ENCODE results near the gene ITPR1.
A peak's percentile ranks its signal among the peaks of the same experiment; 100 is the strongest.
"Not testable (repeated sequence)": the region's sequence is repeated elsewhere in the genome, so short reads cannot be mapped to it uniquely, and the experiment has no call there.

The ITPR1 gene

GRCh38 chr3:4761759-4762158 lies 268.6 kb downstream of the ITPR1 start:
- no peak for DNase-seq
- intact Hi-C loops (cut with DNase I), result no loop called here

- peak in 1 of 10 donors; percentile 37 for DNase-seq
- intact Hi-C loops (cut with DNase I), result not testable (repeated sequence)
These were observed 269.5 kb downstream of the ITPR1 start for GRCh38 chr3:4762481-4763230.

DNA sequence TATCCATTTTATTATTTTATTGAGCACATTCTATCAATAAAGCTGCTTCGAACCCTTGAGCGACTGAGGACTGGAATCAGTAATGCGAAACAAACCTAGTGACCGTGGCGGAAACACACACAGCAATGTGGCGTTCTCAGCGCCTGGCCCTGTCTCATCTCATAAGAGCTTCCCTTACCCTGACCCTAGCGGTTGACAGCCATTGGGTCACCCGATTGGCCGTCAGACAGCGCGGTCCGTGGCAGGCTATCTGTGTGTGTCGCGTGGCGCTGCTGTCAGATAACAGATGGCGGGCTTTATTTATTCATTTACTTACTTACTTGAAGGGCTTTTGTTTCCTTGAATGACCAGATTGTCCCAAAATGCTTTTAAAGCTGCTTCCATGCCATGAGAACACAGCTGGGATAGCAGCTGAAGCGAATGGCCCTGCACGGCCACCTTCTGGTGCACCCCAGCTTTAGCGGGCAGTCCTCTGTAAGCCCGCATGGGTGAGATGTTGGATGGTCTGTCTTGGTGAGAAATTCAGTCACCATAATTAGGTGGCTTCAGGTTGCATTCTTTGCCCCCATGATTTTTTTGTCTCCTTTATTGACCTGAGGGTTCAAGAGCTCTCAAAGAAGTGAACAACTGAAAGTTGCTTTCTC lies 270.6 kb downstream of the ITPR1 start:
- DNase-seq, result peak in 2 of 10 donors; percentile 12 to 75
- intact Hi-C loops (cut with DNase I), result no loop called here

GRCh38 chr3:4765212-4765611 lies 272.1 kb downstream of the ITPR1 start:
- intact Hi-C loops (cut with DNase I), result no loop called here
- DNase-seq, result no peak

- intact Hi-C loops (cut with DNase I), result no loop called here
- no peak for DNase-seq
These were observed 273.1 kb downstream of the ITPR1 start for GRCh38 chr3:4766263-4766662.

DNA sequence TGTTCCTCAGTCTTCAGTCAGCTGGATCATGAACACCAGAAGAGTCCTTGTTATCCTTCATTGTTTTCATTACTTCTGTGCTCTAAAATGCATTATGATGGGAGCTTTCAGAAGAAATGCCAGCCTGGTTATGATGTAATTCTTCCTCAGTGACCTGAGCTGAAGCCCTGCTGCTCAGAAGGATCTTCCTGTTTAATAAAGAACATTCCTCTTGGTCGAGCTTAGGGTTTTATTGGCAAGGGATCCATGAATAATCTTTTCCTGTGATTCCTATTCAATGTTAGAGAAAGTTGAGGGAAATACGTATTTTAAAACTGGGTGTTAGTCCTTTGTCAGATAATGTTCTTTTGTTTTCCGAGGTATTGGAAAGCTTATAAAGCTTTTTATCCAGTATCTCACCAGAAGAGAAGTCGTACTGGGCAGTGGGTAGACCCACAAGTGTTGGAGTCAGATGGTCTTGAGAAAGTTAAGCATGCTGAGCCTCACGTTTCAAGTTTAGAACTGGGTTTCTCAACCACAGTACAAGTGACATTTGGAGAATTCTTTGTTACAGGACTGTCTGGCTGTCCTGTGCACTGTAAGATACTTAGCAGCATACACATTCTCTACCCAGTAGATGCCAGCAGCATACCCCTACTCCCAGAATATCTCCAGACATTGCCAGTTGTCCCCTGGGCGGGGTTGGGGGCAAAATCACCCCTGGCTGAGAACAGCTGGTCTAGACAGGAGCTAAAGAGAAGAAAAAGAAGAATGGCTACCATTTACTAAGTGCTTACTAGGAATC lies 273.8 kb downstream of the ITPR1 start:
- DNase-seq, result no peak
- intact Hi-C loops (cut with DNase I), result no loop called here

DNA sequence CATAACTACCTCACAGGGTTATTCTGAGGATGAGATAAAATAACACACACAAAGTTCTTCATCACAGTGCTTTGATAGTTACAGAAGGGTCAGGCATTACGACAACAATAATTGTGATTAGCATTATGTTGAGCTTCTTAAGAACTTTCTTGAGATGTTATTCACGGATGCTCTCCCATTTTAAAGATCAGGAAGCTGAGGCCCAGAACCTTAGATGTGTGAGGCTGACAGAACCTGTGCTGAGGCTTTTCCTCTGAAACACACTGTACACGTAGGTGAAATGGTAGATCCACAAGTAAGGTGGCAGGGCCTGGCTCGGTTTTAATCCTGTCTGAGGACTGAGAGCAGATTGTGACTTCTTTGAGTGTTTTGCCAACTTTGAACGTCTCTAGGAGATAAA lies 274.9 kb downstream of the ITPR1 start:
- intact Hi-C loops (cut with DNase I), result no loop called here
- no peak for DNase-seq

GRCh38 chr3:4768521-4768920 lies 275.4 kb downstream of the ITPR1 start:
- intact Hi-C loops (cut with DNase I), result no loop called here
- no peak for DNase-seq

DNA sequence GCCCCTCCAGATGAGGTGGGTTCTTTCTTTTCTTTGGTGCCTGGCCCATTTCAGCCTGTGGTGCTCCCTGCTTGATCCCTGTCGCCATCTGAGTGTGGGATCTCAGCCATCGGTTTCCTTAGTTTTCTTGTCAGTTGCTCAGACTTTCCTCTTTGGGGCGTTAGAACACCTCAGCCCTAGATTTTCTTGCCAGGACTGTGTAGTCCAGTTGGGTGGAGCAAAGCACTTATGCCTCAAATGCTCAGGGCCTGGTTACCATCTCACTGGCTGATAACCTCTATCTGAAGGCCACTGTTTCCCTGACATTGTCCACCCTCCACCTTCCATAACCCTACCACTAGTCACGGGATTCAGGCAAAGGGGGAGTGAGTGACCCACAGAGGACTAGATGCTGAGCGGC lies 277.4 kb downstream of the ITPR1 start:
- no peak for DNase-seq
- intact Hi-C loops (cut with DNase I), result no loop called here

- DNase-seq, result no peak
- intact Hi-C loops (cut with DNase I), result no loop called here
These were observed 278.1 kb downstream of the ITPR1 start for GRCh38 chr3:4771243-4771642.

DNA sequence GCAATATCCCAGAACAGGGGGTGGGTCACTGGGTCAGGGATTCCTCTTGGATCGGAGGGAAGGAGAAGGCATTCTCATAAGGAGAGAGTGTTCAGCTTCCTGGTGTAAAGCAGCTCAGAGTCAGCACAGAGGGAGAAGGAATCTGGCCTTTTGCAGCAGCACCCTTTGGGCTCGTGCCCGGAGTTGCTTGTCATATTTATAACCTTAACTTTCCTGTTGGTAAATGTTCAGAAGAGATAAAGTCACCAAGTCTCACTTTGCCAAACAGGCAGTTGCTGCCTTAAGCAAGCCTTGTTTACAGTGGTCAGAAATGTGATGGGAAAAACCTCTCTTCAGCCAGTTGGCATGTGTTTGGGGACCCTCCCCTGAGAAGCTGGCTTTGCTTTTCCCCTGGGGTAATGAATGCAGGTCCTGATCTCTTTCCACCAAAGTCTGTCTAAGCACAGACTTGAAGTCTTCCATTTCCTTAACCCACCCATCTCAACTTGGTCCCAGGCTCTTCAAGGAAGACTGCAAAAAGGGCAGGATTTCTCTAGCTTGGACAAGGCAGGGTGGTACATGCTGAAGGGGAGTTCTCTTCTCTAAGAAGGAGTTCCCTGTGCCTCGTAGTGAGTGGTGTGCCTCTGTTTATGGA lies 279.1 kb downstream of the ITPR1 start:
- intact Hi-C loops (cut with DNase I), result no loop called here
- peak in 8 of 10 donors; percentile 31 to 91 (median 41) for DNase-seq

- no peak for DNase-seq
- intact Hi-C loops (cut with DNase I), result no loop called here
These were observed 279.7 kb downstream of the ITPR1 start for GRCh38 chr3:4772858-4773257.

GRCh38 chr3:4773583-4773982 lies 280.4 kb downstream of the ITPR1 start:
- intact Hi-C loops (cut with DNase I), result no loop called here
- DNase-seq, result peak in 1 of 10 donors; percentile 71

- intact Hi-C loops (cut with DNase I), result no loop called here
- no peak for DNase-seq
These were observed 281.4 kb downstream of the ITPR1 start for GRCh38 chr3:4774531-4774930.

DNA sequence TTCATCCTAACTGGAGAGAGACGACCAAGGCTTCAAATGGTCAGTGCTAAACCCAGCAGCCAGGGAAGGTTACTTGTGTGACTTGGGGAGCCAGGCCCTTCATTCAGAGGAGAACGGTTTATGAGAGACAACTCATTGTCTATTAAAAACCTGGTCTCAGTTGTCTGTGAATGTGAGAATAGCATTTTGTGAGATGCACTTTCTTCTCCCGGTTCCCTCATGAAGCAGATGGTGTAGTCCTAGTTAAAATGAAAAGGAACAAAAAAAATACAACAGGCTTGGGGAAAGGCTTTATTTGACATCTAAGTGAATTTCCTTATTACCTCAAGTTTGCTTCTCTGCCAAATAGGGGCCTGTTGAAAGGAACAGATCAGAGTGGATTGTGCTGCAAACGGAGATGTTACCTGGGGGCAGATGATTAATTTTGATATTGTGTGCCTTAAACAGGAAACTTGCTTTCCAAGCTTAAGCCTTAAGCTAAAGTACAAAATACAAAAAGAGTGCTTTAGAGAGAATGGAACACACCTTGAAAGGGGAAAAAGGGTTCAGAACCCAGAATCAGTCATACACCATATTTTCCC lies 283.3 kb downstream of the ITPR1 start:
- DNase-seq, result no peak
- intact Hi-C loops (cut with DNase I), result no loop called here

DNA sequence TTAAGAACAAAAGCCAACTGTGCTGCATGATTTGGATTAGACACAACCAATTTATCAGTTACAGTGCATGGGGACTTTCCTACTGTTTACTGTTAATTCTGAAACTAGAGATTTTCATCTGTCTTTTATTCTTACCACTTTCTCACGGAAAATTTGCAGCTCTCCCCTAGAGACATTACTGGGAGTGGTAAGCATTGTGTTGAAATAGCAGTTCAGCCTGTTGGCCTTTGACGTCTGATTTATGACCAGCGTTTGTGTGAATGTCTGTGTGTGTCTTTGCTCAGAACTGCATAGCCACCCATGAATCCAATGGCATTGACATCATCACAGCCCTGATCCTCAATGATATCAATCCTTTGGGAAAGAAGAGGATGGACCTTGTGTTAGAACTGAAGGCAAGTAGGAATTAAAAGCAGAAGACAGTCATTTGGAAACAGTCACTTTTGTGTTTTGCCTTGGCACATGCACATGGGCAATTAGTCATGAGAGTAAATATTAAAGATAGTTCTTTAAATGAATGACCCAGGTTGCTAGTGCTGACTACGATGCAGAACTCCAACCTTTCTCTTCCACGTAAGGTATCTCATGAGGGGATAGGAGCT lies 283.9 kb downstream of the ITPR1 start:
- no peak for DNase-seq
- intact Hi-C loops (cut with DNase I), result no loop called here

DNA sequence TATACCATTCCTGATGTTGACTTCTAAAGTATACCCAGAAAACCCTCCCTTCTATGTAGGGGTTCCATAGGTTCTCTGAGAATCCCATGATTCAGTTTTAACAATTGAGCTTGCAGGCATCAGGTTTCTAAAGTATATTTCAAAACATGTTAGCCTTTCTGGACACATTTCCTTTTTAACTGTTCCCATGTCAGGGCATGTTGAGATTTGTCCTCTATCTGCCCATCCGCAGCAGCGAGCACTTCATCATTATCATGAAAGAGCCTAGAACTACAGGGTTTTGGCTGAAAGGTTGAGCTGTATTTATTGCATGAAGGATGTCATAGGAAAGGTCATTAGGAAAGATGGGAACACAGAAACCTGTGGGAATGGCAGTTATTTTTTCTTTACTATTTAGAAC lies 285.0 kb downstream of the ITPR1 start:
- DNase-seq, result no peak
- intact Hi-C loops (cut with DNase I), result no loop called here

- intact Hi-C loops (cut with DNase I), result no loop called here
- no peak for DNase-seq
These were observed 285.6 kb downstream of the ITPR1 start for GRCh38 chr3:4778740-4779139.

DNA sequence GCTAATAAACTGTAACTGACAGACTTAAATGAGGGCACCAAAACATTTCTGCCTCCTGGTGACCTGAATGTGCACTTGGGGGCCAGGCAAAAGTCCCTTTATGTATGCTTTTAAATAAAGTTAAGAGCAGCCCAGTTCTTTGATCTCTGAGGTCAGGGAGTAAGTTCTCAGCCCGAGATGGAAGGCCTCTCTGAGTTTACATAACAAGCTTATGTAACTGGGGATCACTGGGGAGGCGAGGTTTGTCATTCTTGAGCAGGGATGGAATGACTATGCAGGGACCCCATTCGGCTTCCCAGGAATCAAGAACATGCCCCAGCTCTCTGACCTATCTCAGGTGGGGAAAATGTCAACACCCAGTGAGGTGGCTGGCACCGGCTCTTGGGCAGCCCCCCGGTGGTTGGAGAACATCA lies 287.4 kb downstream of the ITPR1 start:
- intact Hi-C loops (cut with DNase I), result no loop called here
- DNase-seq, result no peak

DNA sequence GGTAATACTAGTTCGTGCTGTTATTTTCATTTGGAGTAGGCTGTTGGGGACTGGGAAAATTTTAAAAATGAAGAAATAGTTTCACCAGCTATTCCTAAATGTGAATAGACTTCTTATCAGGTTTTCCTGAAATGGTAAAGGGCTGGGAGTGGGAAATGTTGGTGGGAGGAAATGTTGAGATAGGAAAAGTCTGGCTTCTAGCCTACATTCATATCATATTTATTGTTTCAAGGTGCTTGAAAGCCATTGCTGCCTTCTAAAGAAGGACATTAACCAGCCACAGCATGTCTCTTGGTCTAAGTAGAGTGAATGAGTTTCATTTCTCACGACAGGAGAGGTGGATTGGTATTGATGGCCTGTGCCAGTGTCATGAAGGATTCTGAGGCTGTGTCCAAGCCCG lies 288.9 kb downstream of the ITPR1 start:
- intact Hi-C loops (cut with DNase I), result no loop called here
- no peak for DNase-seq

All from posterior cingulate gyrus (tissue), 11 donors.